Naive B cell (primary cell): Measurements from ENCODE around the gene NLRC3. TPM values are rescaled to one million over a fixed set of nuclear protein-coding genes. Genes with fewer than 3 reads are reported as not detected.
A peak's percentile ranks its signal among the peaks of the same experiment; 100 is the strongest.

Experiments
- ATAC-seq, 2 donors: fragments of 150-1000 bp; cut with Tn5 transposase; 2 replicates each; pipeline ENCODE4 v1.10.0; 2021; ENCODE audit warnings: low read depth in 2 of 2, mild to moderate bottlenecking in 2 of 2, moderate library complexity in 2 of 2
- DNase-seq: peaks from one replicate; pipeline ENCODE4 v3.0.0; 2022
- H3K27ac Mint-ChIP-seq, 6 donors: one replicate each; pipeline ENCODE4 v1.8.0; 2020 to 2022; ENCODE audit warnings: mild to moderate bottlenecking in 6 of 6, mixed read lengths in 6 of 6, moderate library complexity in 5 of 6, inconsistent platforms in 2 of 6
- H3K27me3 Mint-ChIP-seq, 3 donors: one replicate each; pipeline ENCODE4 v1.8.0; 2021 to 2022; ENCODE audit warnings: mixed read lengths in 3 of 3, mild to moderate bottlenecking in 1 of 3
- H3K36me3 Mint-ChIP-seq, 2 donors: one replicate each; pipeline ENCODE4 v1.8.0; 2020 to 2022; ENCODE audit warnings: mixed read lengths in 2 of 2, inconsistent platforms in 1 of 2, mild to moderate bottlenecking in 1 of 2
- H3K4me1 Mint-ChIP-seq, 3 donors: one replicate each; pipeline ENCODE4 v1.8.0; 2020 to 2022; ENCODE audit warnings: mixed read lengths in 3 of 3, inconsistent platforms in 1 of 3, mild to moderate bottlenecking in 1 of 3, moderate library complexity in 1 of 3
- H3K4me3 Mint-ChIP-seq, 8 donors: one replicate each; pipeline ENCODE4 v1.8.0; 2020 to 2022; ENCODE audit warnings: mild to moderate bottlenecking in 8 of 8, mixed read lengths in 8 of 8, moderate library complexity in 8 of 8, inconsistent platforms in 2 of 8
- H3K9me3 Mint-ChIP-seq, 7 donors: one replicate each; pipeline ENCODE4 v1.8.0; 2020 to 2022; ENCODE audit warnings: mixed read lengths in 7 of 7, mild to moderate bottlenecking in 5 of 7, inconsistent platforms in 2 of 7, moderate library complexity in 1 of 7
- polyA plus RNA-seq, 6 donors: library from polyadenylated mRNA; unstranded; fragments of 300-500 nt; fragmentation: Illumina TruSeq; gene quantifications; one replicate each; pipeline ENCODE4 v1.2.3, GENCODE V29; 2021; ENCODE audit warnings: low read depth in 6 of 6

NLRC3 gene
- polyA plus RNA-seq, 6 donors from 2014 or later = 7.9 to 20.8 (median 11.2) TPM

- no peak for DNase-seq
- peaks cover 6 to 16% of the 10 kb centered on the region in 2 donors for H3K36me3 Mint-ChIP-seq
- no peak for ATAC-seq
- H3K9me3 Mint-ChIP-seq = no peaks in the 10 kb centered on the region
- no peaks in the 10 kb centered on the region for H3K27me3 Mint-ChIP-seq
- H3K4me1 Mint-ChIP-seq = no peaks in the 10 kb centered on the region
- H3K27ac Mint-ChIP-seq = peak overlapping the region in 1 of 6 donors; percentile 65
- H3K4me3 Mint-ChIP-seq = no peak overlapping the region
Measured at GRCh38 chr16:3594316-3595109, 17.3 kb upstream of the NLRC3 start.

GRCh38 chr16:3592559-3592958 lies 15.4 kb upstream of the NLRC3 start:
- Mint-ChIP-seq H3K9me3 (no peaks in the 10 kb centered on the region), H3K4me1 (no peaks in the 10 kb centered on the region), H3K27ac (no peak overlapping the region), H3K36me3 (peaks cover 6 to 16% of the 10 kb centered on the region in 2 donors), H3K4me3 (no peak overlapping the region), H3K27me3 (no peaks in the 10 kb centered on the region)
- DNase-seq = no peak
- ATAC-seq = no peak

GRCh38 chr16:3591991-3592390 lies 14.8 kb upstream of the NLRC3 start:
- Mint-ChIP-seq H3K36me3 (peaks cover 6 to 16% of the 10 kb centered on the region in 2 donors), H3K4me3 (no peak overlapping the region), H3K27ac (no peak overlapping the region), H3K27me3 (no peaks in the 10 kb centered on the region), H3K9me3 (no peaks in the 10 kb centered on the region), H3K4me1 (peaks cover 0 to 3% (median under 1%) of the 10 kb centered on the region in 3 donors)
- no peak for ATAC-seq
- DNase-seq = no peak

- no peak overlapping the region for H3K4me3 Mint-ChIP-seq
- no peaks in the 10 kb centered on the region for H3K27me3 Mint-ChIP-seq
- H3K36me3 Mint-ChIP-seq = peaks cover 6 to 16% of the 10 kb centered on the region in 2 donors
- peaks cover 0 to 5% (median 4%) of the 10 kb centered on the region in 3 donors for H3K4me1 Mint-ChIP-seq
- H3K9me3 Mint-ChIP-seq = no peaks in the 10 kb centered on the region
- DNase-seq = no peak
- H3K27ac Mint-ChIP-seq = peak overlapping the region in 2 of 6 donors; percentile 44 to 84
- ATAC-seq = no peak
Measured at GRCh38 chr16:3591436-3591803, 14.2 kb upstream of the NLRC3 start.

GRCh38 chr16:3590736-3591435 lies 13.7 kb upstream of the NLRC3 start:
- ATAC-seq (no peak), DNase-seq (no peak)
- Mint-ChIP-seq H3K4me1 (peaks cover 0 to 5% (median 4%) of the 10 kb centered on the region in 3 donors), H3K9me3 (no peaks in the 10 kb centered on the region), H3K4me3 (peak overlapping the region in 1 of 8 donors; percentile 69), H3K36me3 (peaks cover 6 to 16% of the 10 kb centered on the region in 2 donors), H3K27me3 (no peaks in the 10 kb centered on the region), H3K27ac (peak overlapping the region in 1 of 6 donors; percentile 37)

- no peaks in the 10 kb centered on the region for H3K27me3 Mint-ChIP-seq
- DNase-seq (no peak), ATAC-seq (no peak)
- no peaks in the 10 kb centered on the region for H3K9me3 Mint-ChIP-seq
- H3K4me3 Mint-ChIP-seq = peak overlapping the region in 1 of 8 donors; percentile 77
- H3K36me3 Mint-ChIP-seq = peaks cover 6 to 16% of the 10 kb centered on the region in 2 donors
- peak overlapping the region in 2 of 6 donors; percentile 12 to 70 for H3K27ac Mint-ChIP-seq
- peaks cover 0 to 5% (median 4%) of the 10 kb centered on the region in 3 donors for H3K4me1 Mint-ChIP-seq
Measured at GRCh38 chr16:3589991-3590701, 12.9 kb upstream of the NLRC3 start.

- DNase-seq (no peak), ATAC-seq (no peak)
- Mint-ChIP-seq H3K27me3 (no peaks in the 10 kb centered on the region), H3K4me3 (no peak overlapping the region), H3K36me3 (peaks cover 6 to 16% of the 10 kb centered on the region in 2 donors), H3K27ac (no peak overlapping the region), H3K4me1 (peaks cover 0 to 5% (median 4%) of the 10 kb centered on the region in 3 donors), H3K9me3 (no peaks in the 10 kb centered on the region)
Measured at GRCh38 chr16:3589441-3589921, 12.3 kb upstream of the NLRC3 start.

GRCh38 chr16:3589001-3589400 lies 11.8 kb upstream of the NLRC3 start:
- no peak for DNase-seq
- H3K4me1 Mint-ChIP-seq = peaks cover 0 to 5% (median 4%) of the 10 kb centered on the region in 3 donors
- no peaks in the 10 kb centered on the region for H3K9me3 Mint-ChIP-seq
- H3K4me3 Mint-ChIP-seq = no peak overlapping the region
- ATAC-seq = no peak
- no peaks in the 10 kb centered on the region for H3K27me3 Mint-ChIP-seq
- H3K27ac Mint-ChIP-seq = no peak overlapping the region
- peaks cover 6 to 16% of the 10 kb centered on the region in 2 donors for H3K36me3 Mint-ChIP-seq

- Mint-ChIP-seq H3K27me3 (no peaks in the 10 kb centered on the region), H3K27ac (peak overlapping the region in 1 of 6 donors; percentile 34), H3K9me3 (no peaks in the 10 kb centered on the region), H3K36me3 (peaks cover 6 to 16% of the 10 kb centered on the region in 2 donors), H3K4me1 (peaks cover 0 to 5% (median 4%) of the 10 kb centered on the region in 3 donors), H3K4me3 (peak overlapping the region in 1 of 8 donors; percentile 21)
- ATAC-seq = peak in 1 of 2 donors; percentile 49
- no peak for DNase-seq
Measured at GRCh38 chr16:3587547-3588110, 10.4 kb upstream of the NLRC3 start.

GRCh38 chr16:3584412-3584811 lies 7.2 kb upstream of the NLRC3 start:
- ATAC-seq = no peak
- H3K4me1 Mint-ChIP-seq = peaks cover 16 to 22% (median 18%) of the 10 kb centered on the region in 3 donors
- H3K27me3 Mint-ChIP-seq = no peaks in the 10 kb centered on the region
- peak overlapping the region in 2 of 6 donors; percentile 9 to 33 for H3K27ac Mint-ChIP-seq
- no peaks in the 10 kb centered on the region for H3K36me3 Mint-ChIP-seq
- H3K9me3 Mint-ChIP-seq = no peaks in the 10 kb centered on the region
- DNase-seq = no peak
- no peak overlapping the region for H3K4me3 Mint-ChIP-seq

GRCh38 chr16:3583303-3584038 lies 6.3 kb upstream of the NLRC3 start:
- DNase-seq (no peak), ATAC-seq (no peak)
- no peaks in the 10 kb centered on the region for H3K9me3 Mint-ChIP-seq
- H3K4me3 Mint-ChIP-seq = peak overlapping the region in 1 of 8 donors; percentile 1
- peaks cover 26 to 30% (median 26%) of the 10 kb centered on the region in 3 donors for H3K4me1 Mint-ChIP-seq
- peak overlapping the region in 1 of 6 donors; percentile 22 for H3K27ac Mint-ChIP-seq
- no peaks in the 10 kb centered on the region for H3K36me3 Mint-ChIP-seq
- no peaks in the 10 kb centered on the region for H3K27me3 Mint-ChIP-seq

- H3K36me3 Mint-ChIP-seq = no peaks in the 10 kb centered on the region
- no peaks in the 10 kb centered on the region for H3K27me3 Mint-ChIP-seq
- no peaks in the 10 kb centered on the region for H3K9me3 Mint-ChIP-seq
- no peak overlapping the region for H3K27ac Mint-ChIP-seq
- DNase-seq = no peak
- peaks cover 32 to 39% (median 34%) of the 10 kb centered on the region in 3 donors for H3K4me1 Mint-ChIP-seq
- ATAC-seq = no peak
- no peak overlapping the region for H3K4me3 Mint-ChIP-seq
Measured at GRCh38 chr16:3582276-3583165, 5.3 kb upstream of the NLRC3 start.
